Esophagus muscularis mucosa (tissue), 4 donors: ENCODE measurements around the gene CLINT1.

Experiments
- CTCF ChIP-seq, 3 experiments: fragments of 200-600 bp in 2 of 3; fragments of 450-650 bp in 1 of 3; sonication (generic) in 2 of 3; IDR thresholded peaks; one replicate each; pipeline ENCODE4 v1.5.1; 2017 to 2019; ENCODE audit warnings: antibody characterized with exemption in 3 of 3, mild to moderate bottlenecking in 2 of 3, moderate library complexity in 1 of 3
- EP300 ChIP-seq: sonication (generic); formaldehyde crosslinking; IDR thresholded peaks from one replicate; pipeline ENCODE4 v1.6.1; 2017; ENCODE audit warnings: antibody characterized with exemption
- POLR2A ChIP-seq: fragments of 450-650 bp; IDR thresholded peaks from one replicate; pipeline ENCODE4 v1.6.1; 2017; ENCODE audit warnings: antibody characterized with exemption, moderate library complexity, mild to moderate bottlenecking, low read depth
- POLR2AphosphoS5 ChIP-seq, 2 donors: sonication (generic); formaldehyde crosslinking; IDR thresholded peaks; one replicate each; pipeline ENCODE4 v1.6.1; 2017; ENCODE audit warnings: antibody characterized with exemption in 2 of 2

GRCh38 chr5:157903117-157903450, 44.1 kb upstream of the CLINT1 start:
- TF ChIP-seq CTCF (IDR thresholded peaks at IDR 0.05) (no peak), POLR2A (no peak), POLR2AphosphoS5 (IDR thresholded peaks at IDR 0.05) (no peak), EP300 (no peak)
